PC-3 (cell line): ENCODE measurements around the gene SPG7. TPM values are rescaled to one million over a fixed set of nuclear protein-coding genes. Genes with fewer than 3 reads are reported as not detected.

Experiments used
- ATAC-seq: fragments of 200-7000 bp; cut with Tn5 transposase; 2 replicates; pipeline ENCODE4 v1.9.1; 2020; ENCODE audit warnings: mild to moderate bottlenecking, moderate library complexity
- BruUV-seq: library from RNA; stranded (reverse); fragments of 400-500 nt; replicated peaks from 2 replicates; lab custom pipeline; 2021; lab: Mats Ljungman, UMichigan
- CTCF ChIA-PET: fragments of 300-600 bp; sonication (Branson Sonifier 250); formaldehyde crosslinking; loops from one replicate; lab custom pipeline; 2022; ENCODE audit warnings: antibody characterized with exemption; lab: Charles Lee
- POLR2A ChIA-PET: fragments of 300-600 bp; sonication (Branson Sonifier 250); formaldehyde crosslinking; loops from one replicate; lab custom pipeline; 2022; ENCODE audit warnings: antibody characterized with exemption; ENCODE audit not compliant: unreplicated experiment; lab: Charles Lee
- DNase-seq: peaks from one replicate; pipeline ENCODE4 v3.0.0-alpha.2; 2015
- H2AFZ ChIP-seq: fragments of 300-600 bp; sonication (generic); 2 replicates; pipeline ENCODE4 v1.6.0; 2016; ENCODE audit warnings: antibody characterized with exemption, low read length
- H3F3A ChIP-seq: fragments of 300-600 bp; sonication (generic); one replicate; pipeline ENCODE4 v1.6.0; 2017; ENCODE audit warnings: antibody characterized with exemption, low read length, control low read depth, mild to moderate bottlenecking; ENCODE audit not compliant: unreplicated experiment
- H3K27ac ChIP-seq: fragments of 300-600 bp; sonication (generic); 2 replicates; pipeline ENCODE4 v1.5.1; 2016; ENCODE audit warnings: mild to moderate bottlenecking, low read length
- H3K27me3 ChIP-seq: fragments of 300-600 bp; sonication (generic); 2 replicates; pipeline ENCODE4 v1.6.1; 2016; ENCODE audit warnings: low read length, mixed read lengths
- H3K36me3 ChIP-seq: fragments of 300-600 bp; sonication (generic); 2 replicates; pipeline ENCODE4 v1.6.1; 2016; ENCODE audit warnings: low read depth, mixed run types, low read length, mixed read lengths
- H3K4me1 ChIP-seq: fragments of 300-600 bp; sonication (generic); 2 replicates; pipeline ENCODE4 v1.5.1; 2016; ENCODE audit warnings: low read length; ENCODE audit not compliant: insufficient read depth
- H3K4me2 ChIP-seq: fragments of 300-600 bp; sonication (generic); 2 replicates; pipeline ENCODE4 v1.6.0; 2016; ENCODE audit warnings: low read length
- H3K4me3 ChIP-seq: fragments of 300-600 bp; sonication (generic); 2 replicates; pipeline ENCODE4 v1.5.1; 2016; ENCODE audit warnings: mild to moderate bottlenecking, low read length, mixed read lengths
- H3K79me2 ChIP-seq: fragments of 300-600 bp; sonication (generic); 2 replicates; pipeline ENCODE4 v1.6.1; 2017; ENCODE audit warnings: low read length, mixed read lengths
- H3K9ac ChIP-seq: fragments of 300-600 bp; sonication (generic); 2 replicates; pipeline ENCODE4 v1.6.0; 2016; ENCODE audit warnings: mild to moderate bottlenecking, low read length
- H3K9me2 ChIP-seq: fragments of 300-600 bp; sonication (generic); replicated peaks from 2 replicates; pipeline ENCODE4 v1.6.1; 2016; ENCODE audit warnings: mixed run types, low read length, mixed read lengths
- H3K9me3 ChIP-seq: fragments of 300-600 bp; sonication (generic); 2 replicates; pipeline ENCODE4 v1.6.1; 2016; ENCODE audit warnings: low read length, mixed read lengths
- H4K20me1 ChIP-seq: fragments of 300-600 bp; sonication (generic); 2 replicates; pipeline ENCODE4 v1.6.1; 2016; ENCODE audit warnings: low read length, mixed read lengths
- CTCF ChIP-seq: fragments of 300-600 bp; sonication (generic); conservative IDR thresholded peaks from 2 replicates; pipeline ENCODE4 v1.5.1; 2017; ENCODE audit warnings: antibody characterized with exemption, low read depth, mild to moderate bottlenecking, low read length
- EZH2 ChIP-seq: fragments of 300-600 bp; sonication (generic); IDR thresholded peaks from one replicate; pipeline ENCODE4 v1.6.1; 2017; ENCODE audit warnings: antibody characterized with exemption, mild to moderate bottlenecking, low read length; ENCODE audit not compliant: unreplicated experiment
- EZH2phosphoT487 ChIP-seq: fragments of 300-600 bp; sonication (generic); IDR thresholded peaks from 2 replicates; pipeline ENCODE4 v1.6.1; 2018; ENCODE audit warnings: mild to moderate bottlenecking, antibody characterized with exemption, low read length, borderline replicate concordance
- intact Hi-C: fragments of 100-400 bp; cut with micrococcal nuclease; formaldehyde crosslinking; loops from 2 replicates; pipeline ENCODE4 v1.9.0; 2023
- total RNA-seq: library from RNA; depleted of rRNA; stranded (reverse); fragments of >200 nt; gene quantifications from 2 replicates; pipeline ENCODE4 v1.2.3, GENCODE V29; 2014

SPG7 gene
- total RNA-seq, 1 experiment from 2014 or later = 106 TPM

DNA sequence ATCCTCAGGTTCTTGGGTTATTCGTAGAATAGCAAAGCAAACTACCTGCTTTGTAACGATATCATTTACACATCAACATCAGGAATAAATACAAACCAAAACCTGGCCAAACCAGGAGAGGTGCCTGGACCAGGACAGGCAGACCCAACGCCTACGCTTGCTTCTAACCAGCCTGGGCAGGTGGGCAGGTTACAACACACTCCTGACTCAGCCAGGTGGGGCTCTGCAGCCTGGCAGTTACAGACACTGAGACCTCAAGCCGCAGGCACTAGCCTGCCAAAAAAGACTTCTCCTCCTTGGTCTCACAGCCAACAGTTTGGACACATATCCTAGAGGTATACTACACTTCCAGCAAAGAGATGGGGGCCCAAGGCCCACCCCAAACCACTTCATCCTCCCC lies 31.8 kb upstream of the SPG7 start:
- ATAC-seq (no peak), DNase-seq (peak; percentile 71)
- no peaks in the 10 kb centered on the region for H3K27me3 ChIP-seq
- BruUV-seq = no TSS peak
- TF ChIP-seq EZH2phosphoT487 = no peak
- TF ChIP-seq EZH2 = no peak
- no peak for TF ChIP-seq CTCF
- no peaks in the 10 kb centered on the region for H3K36me3 ChIP-seq
- peaks cover 100% of the 10 kb centered on the region for H3K79me2 ChIP-seq
- no peak overlapping the region for H3K4me3 ChIP-seq
- CTCF ChIA-PET = no interaction called here
- peak overlapping the region; percentile 69 for H3K4me2 ChIP-seq
- H3K4me1 ChIP-seq = peaks cover 64% of the 10 kb centered on the region
- peak overlapping the region; percentile 77 for H3K27ac ChIP-seq
- H3K9me3 ChIP-seq = no peaks in the 10 kb centered on the region
- no peak overlapping the region for H3K9ac ChIP-seq
- H4K20me1 ChIP-seq = peaks cover 84% of the 10 kb centered on the region
- POLR2A ChIA-PET = no interaction called here
- intact Hi-C loops = no loop called here
- no peaks in the 10 kb centered on the region for H3K9me2 ChIP-seq
- H3F3A ChIP-seq = no peaks in the 10 kb centered on the region
- no peak overlapping the region for H2AFZ ChIP-seq

DNA sequence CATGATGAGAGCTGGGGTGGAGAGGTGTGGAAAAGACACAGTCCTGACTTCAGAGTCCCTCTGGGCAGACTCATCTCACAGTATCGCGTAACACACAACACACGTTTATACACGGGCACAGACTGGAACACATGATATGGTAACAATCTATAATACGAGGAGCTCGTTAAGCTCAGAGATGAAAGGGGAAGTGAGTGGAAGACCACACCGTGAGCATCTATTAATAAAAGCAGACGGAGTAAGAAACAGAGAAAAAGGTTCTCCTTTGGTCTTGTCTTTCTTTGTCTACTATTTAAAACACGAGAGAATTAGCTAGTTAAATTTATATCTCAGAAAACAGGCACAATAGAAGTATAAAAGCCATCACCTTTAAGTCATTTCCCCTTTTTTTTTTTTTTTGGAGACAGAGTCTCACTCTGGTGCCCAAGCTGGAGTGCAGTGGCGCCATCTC lies 31.4 kb upstream of the SPG7 start:
- Histone ChIP-seq H3F3A (no peaks in the 10 kb centered on the region), H2AFZ (no peak overlapping the region), H3K27ac (peak overlapping the region; percentile 77), H3K79me2 (peaks cover 100% of the 10 kb centered on the region), H3K9me3 (no peaks in the 10 kb centered on the region), H3K4me2 (peak overlapping the region; percentile 59), H3K4me1 (peaks cover 60% of the 10 kb centered on the region), H4K20me1 (peaks cover 84% of the 10 kb centered on the region), H3K9me2 (no peaks in the 10 kb centered on the region), H3K9ac (no peak overlapping the region), H3K27me3 (no peaks in the 10 kb centered on the region), H3K4me3 (no peak overlapping the region), H3K36me3 (no peaks in the 10 kb centered on the region)
- TF ChIP-seq CTCF (no peak), EZH2 (no peak), EZH2phosphoT487 (no peak)
- no TSS peak for BruUV-seq
- CTCF ChIA-PET = no interaction called here
- DNase-seq (no peak), ATAC-seq (no peak)
- POLR2A ChIA-PET = no interaction called here
- intact Hi-C loops = no loop called here

GRCh38 chr16:89478576-89479221 lies 29.5 kb upstream of the SPG7 start:
- ATAC-seq = peak; percentile 64
- no peak overlapping the region for H2AFZ ChIP-seq
- no peaks in the 10 kb centered on the region for H3K27me3 ChIP-seq
- no TSS peak for BruUV-seq
- H3K4me1 ChIP-seq = peaks cover 41% of the 10 kb centered on the region
- H3K27ac ChIP-seq = peak overlapping the region; percentile 45
- H3K9me2 ChIP-seq = no peaks in the 10 kb centered on the region
- peak overlapping the region; percentile 50 for H3K4me2 ChIP-seq
- intact Hi-C loops = no loop called here
- H3K79me2 ChIP-seq = peaks cover 100% of the 10 kb centered on the region
- DNase-seq = peak; percentile 60
- POLR2A ChIA-PET = no interaction called here
- H4K20me1 ChIP-seq = peaks cover 80% of the 10 kb centered on the region
- no peak overlapping the region for H3K9ac ChIP-seq
- no peak for TF ChIP-seq EZH2phosphoT487
- no peak for TF ChIP-seq CTCF
- no peak for TF ChIP-seq EZH2
- no peak overlapping the region for H3K4me3 ChIP-seq
- no peaks in the 10 kb centered on the region for H3F3A ChIP-seq
- CTCF ChIA-PET = interaction anchor here (0.6 kb wide), 1 partner anchor 153 kb away, joined by 3 read pairs; no protein-coding TSS in a partner anchor
- no peaks in the 10 kb centered on the region for H3K9me3 ChIP-seq
- peaks cover 4% of the 10 kb centered on the region; the same call in 1 of the 2 replicates for H3K36me3 ChIP-seq
